ENCODE measurements around the gene UGGT2.

DNA sequence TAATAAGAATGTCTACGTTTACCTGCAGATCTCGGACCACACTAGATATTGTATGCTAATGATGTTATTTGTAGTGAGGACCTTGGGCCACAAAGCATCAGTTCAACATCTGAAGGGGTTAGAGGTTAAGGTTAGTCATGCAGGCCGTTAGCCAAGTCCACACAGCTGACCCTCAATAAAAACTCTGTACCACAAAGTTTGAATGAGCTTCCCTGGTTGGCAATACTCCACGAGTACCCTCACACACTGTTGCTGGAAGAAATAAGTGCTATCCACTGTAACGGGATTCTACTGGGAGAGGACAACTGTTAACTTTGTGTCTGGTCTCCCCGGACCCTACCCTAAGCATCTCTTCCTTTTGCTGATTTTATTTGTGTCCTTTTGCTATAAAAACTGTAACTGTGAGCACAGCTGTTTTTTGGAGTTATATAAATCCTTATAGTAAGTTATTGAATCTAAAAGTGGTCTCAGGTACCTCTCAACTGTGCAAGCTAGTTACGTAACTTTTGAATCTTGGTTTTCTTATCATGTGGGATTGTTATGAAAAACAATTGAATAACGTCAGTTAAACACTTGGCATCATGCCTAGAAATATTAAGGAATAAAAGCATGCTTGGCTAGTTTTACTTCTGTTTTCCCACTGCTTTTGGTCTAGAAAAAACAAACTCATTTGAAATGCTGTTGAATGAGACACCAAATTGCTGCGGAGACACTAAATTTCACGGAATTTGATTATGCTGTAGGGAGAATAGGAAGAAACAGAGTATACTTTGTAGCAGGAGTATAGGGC, 194.7 kb downstream of the UGGT2 start:
- TF ChIP-seq NCOA2 (IDR thresholded peaks at IDR 0.05; ENCODE audit: partially characterized antibody in 2 of 2) (no peak), ELF1 (tag; IDR thresholded peaks at IDR 0.05) (no peak), GATA2 (CRISPR knock-in tag; IDR thresholded peaks at IDR 0.05) (no peak), MAFK (IDR thresholded peaks at IDR 0.05; ENCODE audit: low read length) (no peak), TARDBP (IDR thresholded peaks at IDR 0.05) (no peak), NCOR1 (IDR thresholded peaks at IDR 0.05) (no peak), ZNF583 (CRISPR knock-in tag; IDR thresholded peaks at IDR 0.05) (no peak), TOE1 (IDR thresholded peaks at IDR 0.05; ENCODE audit: borderline replicate concordance) (no peak), TOE1 (CRISPR knock-in tag; IDR thresholded peaks at IDR 0.05; ENCODE audit: borderline replicate concordance, low read depth) (no peak), NFIC (IDR thresholded peaks at IDR 0.05) (no peak), EP300 (IDR thresholded peaks at IDR 0.05; ENCODE audit: low read length) (no peak)
- TF ChIP-seq, protein P1, sequence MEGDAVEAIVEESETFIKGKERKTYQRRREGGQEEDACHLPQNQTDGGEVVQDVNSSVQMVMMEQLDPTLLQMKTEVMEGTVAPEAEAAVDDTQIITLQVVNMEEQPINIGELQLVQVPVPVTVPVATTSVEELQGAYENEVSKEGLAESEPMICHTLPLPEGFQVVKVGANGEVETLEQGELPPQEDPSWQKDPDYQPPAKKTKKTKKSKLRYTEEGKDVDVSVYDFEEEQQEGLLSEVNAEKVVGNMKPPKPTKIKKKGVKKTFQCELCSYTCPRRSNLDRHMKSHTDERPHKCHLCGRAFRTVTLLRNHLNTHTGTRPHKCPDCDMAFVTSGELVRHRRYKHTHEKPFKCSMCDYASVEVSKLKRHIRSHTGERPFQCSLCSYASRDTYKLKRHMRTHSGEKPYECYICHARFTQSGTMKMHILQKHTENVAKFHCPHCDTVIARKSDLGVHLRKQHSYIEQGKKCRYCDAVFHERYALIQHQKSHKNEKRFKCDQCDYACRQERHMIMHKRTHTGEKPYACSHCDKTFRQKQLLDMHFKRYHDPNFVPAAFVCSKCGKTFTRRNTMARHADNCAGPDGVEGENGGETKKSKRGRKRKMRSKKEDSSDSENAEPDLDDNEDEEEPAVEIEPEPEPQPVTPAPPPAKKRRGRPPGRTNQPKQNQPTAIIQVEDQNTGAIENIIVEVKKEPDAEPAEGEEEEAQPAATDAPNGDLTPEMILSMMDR (IDR thresholded peaks at IDR 0.05 in 2 of 3, conservative IDR thresholded peaks at IDR 0.05 in 1 of 3; ENCODE audit: insufficient read depth in 2 of 3, low read depth in 1 of 3, low read length in 3 of 3), result no peak
- TF ChIP-seq, protein P2, sequence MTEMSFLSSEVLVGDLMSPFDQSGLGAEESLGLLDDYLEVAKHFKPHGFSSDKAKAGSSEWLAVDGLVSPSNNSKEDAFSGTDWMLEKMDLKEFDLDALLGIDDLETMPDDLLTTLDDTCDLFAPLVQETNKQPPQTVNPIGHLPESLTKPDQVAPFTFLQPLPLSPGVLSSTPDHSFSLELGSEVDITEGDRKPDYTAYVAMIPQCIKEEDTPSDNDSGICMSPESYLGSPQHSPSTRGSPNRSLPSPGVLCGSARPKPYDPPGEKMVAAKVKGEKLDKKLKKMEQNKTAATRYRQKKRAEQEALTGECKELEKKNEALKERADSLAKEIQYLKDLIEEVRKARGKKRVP (CRISPR knock-in tag; IDR thresholded peaks at IDR 0.05), result no peak
